Kidney tubule cell (primary cell): ENCODE data around the gene CCDC77.
"Not testable (repeated sequence)": the region's sequence is repeated elsewhere in the genome, so short reads cannot be mapped to it uniquely, and the experiment has no call there.

Experiments used
- DNase-seq: peaks from one replicate; pipeline ENCODE4 v3.0.0-alpha.2; 2018; ENCODE audit warnings: low spot score

Gene CCDC77

DNA sequence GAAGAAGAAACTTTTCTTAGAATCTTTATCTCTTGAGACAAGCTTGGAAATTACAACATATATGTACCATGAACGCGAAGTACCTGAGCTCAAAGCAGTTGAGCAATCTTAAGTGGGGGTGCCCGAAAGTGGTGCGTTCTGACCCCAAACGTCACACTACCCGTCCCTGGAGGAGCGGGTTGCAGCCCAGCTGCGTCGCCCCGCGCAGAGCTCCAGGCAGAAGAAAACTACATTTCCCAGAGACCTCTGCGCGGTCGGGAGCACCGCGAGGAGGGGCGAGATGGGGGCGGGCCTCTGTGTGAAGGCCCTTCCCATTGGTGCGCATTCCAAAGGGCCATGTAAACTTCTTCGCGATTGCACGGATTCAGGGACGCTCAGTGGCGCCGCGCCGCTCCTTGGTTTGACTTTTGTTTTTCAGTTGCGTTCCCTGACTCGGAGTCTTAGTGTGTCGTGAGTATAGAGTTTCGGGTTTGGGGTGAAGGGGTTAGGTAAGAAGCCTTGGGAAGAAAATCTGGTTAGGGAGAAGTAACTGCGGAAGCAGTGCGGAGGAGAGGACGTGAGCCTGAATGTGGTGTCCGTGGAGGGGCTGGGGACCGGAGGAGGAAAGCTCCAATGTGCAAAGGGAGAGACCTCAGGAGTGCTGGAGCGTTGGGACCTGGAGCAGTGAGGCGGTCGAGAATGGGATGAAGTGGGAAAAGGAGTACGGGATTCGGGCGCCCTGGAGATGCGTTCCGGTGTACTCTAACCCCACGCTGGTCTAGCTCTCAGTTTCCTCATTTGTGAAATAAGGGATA is at the start of gene CCDC77:
CCDC77 (plus strand) TSS at position 410 of the 794 bp plus-strand sequence. CDS start 7,740 bp downstream, outside the sequence.
- DNase-seq = peak; percentile 92

DNA sequence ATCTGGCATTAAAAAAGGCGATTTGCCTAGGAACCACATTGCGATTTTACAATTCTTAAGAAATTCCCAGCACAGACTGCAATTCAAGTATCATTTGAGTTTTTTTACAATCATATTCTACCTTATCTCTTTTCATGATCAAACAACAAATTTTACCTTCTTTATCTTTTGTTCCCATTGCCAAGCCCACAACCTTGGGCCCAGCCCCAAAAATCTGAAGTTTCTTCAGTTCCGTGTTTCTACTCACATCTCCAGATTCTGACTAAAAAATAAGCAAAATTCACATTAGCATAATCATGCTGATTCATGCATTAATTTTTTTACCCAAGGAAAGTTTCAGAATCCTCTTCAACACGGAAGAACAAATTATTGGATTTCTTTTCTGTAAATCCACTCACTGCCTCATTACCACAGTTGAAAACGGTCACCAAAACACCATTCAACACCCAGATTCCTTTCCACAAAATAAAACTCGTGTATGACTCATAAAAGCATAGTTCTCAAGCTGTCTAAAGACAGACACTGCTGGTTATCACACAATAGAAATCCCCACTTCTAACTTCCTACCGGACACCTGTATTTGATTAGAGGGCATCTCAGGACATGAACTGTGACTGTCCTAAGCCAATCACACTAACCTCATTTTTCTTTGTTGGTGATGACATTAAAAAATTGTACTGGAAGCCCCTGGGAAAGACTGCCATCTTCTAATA is 45.0 kb upstream of the CCDC77 start:
- DNase-seq = peak; percentile 24

DNA sequence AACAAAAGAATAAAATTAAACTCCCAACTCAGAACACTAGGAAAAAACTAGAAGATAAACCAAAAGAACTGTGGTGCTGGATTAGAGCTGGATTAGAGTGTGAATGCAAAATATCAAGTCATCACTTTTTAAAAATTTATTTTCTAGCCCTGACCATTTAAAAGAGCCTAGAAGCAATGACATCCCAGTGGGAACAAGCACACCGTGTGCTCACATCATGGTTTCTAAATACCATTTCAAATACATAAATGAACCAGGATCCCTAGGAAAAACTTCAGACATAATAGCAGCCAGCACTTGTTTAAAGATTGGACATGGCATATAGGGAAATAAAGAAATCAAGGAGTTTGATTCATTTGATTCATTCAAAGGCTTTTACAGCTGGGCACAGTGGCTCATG is 42.4 kb upstream of the CCDC77 start:
- no peak for DNase-seq

DNA sequence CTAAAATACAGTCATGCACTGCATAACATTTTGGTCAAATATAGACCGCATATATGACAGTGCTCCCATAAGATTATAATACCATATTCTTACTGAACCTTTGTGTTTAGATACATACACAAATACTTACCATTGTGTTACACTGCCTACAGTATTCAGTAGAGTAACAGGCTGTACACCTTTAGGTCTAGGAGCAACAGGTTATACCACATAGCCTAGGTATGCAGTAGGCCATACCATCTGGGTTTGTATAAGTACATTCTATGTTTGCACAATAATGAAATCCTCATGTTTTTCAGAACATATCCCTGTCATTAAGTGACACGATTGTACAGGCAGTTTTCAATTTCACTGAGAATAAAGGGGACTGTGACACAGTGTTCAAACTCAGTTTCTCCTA is 34.6 kb upstream of the CCDC77 start:
- no peak for DNase-seq

DNA sequence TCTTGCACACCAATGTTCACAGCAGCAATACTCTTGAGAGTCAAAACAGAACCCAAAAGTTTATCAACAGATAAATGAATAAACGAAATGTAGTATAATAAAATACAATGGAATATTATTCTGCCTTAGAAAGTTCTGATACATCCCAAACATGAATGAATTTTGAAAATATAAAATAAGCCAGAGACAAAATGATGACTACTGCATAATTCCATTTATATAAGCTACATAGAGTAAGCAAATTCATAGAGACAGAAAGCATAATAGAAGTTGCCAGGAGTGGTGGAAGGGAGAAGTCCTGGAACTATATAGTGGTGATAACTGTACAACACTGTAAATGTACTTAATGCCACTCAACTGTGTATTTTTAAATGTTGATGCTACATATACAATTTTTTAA is 33.5 kb upstream of the CCDC77 start:
- DNase-seq = no peak

DNA sequence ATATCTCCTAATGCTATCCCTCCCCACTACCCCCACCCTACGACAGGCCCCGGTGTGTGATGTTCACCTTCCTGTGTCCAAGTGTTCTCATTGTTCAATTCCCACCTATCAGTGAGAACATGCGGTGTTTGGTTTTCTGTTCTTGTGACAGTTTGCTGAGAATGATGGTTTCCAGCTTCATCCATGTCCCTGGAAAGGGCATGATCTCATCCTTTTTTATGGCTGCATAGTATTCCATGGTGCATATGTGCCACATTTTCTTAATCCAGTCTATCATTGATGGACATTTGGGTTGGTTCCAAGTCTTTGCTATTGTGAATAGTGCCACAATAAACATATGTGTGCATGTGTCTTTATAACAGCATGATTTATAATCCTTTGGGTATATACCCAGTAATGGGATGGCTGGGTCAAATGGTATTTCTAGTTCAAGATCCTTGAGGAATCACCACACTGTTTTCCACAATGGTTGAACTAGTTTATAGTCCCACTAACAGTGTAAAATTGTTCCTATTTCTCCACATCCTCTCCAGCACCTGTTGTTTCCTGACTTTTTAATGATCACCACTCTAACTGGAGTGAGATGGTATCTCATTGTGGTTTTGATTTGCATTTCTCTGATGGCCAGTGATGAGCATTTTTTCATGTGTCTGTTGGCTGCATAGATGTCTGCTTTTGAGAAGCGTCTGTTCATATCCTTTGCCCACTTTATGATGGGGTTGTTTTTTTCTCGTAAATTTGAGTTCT is 30.5 kb upstream of the CCDC77 start:
- DNase-seq = not testable (repeated sequence)

DNA sequence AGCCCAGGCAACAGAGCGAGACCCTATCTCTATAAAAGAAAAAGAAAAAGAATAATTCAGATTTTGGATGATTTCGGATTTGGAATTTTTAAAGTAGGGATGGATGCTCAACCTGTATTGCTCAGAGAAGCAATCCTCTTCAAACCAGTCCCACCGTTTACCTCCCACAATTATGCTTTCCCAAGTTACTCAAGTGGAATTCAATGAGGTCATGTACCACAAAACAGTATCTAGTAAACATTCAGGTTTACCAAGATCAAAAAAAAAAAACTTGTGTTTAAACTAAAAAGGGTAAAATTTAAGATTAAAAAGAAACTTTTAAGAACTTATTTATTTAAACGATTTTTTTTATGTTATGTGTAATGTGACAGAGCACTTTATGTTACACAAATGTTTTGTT is 14.8 kb upstream of the CCDC77 start:
- peak; percentile 55 for DNase-seq

DNA sequence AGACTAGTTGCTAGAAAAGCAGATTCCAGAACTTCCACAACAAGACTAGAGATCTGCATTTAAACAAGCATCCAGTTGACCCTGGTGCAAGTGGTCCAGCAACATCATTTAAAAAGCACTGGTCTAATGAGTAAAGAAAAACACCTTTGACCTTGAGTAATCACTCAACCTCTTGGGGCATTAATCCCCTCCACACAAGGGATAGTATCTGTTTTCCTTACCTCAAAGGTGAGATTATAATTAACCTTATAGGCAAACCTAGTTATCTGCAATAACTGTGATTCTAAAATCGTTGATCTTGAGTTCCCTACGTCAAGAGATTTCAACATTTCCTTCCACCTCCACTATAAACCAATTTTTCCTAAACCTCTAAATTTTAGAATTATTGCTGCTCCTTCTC is 13.4 kb upstream of the CCDC77 start:
- no peak for DNase-seq

DNA sequence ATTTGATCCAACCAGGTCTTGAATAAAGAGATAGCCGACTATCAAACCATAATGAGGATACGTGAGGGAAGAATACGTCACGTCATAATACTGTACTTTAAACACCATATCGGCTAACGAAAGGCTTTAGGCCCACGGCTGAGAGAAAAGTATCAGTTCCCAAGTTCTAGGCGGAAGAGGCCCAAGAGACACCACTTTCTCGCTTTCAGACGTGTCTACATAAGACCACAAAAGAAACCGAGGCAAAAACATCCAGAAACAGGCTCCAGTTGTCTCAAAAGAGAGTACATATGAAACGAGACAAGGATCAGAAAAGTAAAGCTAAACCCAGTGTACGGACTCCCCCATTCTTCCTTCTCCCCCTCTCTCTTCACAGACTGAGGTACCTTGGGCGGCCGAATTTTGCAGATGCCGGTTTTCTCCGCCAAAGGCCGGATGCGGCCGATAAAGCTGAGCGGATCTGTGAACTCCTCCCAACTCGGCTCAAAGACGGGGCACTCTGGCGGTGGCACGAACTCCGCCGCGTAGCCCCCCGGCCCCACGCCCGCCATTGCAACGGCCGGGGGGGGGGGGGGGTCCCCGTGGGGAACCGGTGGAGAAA is 12.8 kb upstream of the CCDC77 start:
- DNase-seq = peak; percentile 37

DNA sequence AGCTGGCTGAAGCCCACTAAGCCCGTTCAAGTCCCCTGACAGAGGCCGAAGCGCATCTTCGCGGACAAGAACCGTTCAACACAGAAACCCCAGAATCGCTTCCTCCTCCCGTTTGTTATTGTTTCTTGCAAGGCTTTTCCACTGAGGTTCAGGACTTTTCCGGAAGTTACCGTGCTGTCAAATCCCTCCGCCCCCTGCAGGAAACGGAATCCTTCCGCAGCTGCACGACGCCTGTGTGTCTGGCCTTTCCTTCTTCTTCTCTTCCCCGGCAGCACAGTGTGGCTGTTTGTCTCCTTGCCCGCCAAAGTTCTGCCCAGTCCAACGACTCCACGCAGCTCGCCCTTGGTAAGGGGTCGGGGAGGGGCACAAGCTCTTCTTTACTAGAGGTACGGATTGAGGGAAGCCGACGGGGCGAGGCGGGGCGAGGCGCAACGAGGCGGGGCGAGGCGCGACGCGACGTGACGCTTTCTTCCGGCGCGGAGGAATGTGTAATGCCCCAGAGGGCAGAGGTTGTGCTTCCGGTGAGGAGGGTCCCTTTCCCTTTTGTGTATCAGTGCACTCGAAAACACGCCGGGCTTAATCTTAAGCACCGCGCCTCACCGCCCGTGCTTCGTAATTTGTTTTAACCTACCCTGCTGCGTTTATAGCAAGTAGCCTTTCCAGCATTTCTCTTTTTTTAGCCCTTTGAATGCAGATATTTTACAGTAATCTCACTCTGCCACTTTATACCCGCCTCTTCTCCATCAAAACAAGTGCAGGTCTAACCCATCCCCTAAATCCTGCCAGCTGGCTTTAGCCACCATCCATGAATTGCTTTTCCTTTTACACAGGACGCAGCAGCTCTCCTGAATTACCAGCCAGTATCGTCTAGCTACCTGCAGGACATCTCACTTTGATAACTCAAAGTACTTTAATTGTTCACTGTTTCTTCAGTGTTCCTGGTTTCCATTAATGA is 12.0 kb upstream of the CCDC77 start, which contains the start of gene KDM5A:
KDM5A (minus strand) TSS at position 179 of the 955 bp plus-strand sequence. CDS start 229 bp downstream, outside the sequence.
- peak; percentile 93 for DNase-seq

DNA sequence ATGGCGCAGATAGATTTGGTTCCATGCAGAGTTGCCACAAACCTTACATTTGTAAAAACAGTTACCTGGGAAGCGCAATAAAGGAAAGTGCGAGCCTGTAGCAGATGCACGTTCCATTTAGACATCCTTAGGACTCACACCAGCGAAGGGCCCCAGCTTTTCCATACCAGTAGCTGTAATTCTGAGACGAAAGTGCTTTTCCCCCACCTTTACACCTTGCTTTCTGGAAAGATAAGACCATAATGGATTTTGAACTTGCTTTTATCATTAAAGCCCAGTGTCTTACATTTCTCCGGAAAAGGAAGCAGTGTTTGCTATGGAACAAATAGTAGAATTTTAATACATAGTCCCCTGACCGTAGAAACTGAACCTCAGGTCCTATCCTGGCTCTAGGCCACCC is 616 bp upstream of the CCDC77 start:
- DNase-seq = no peak

DNA sequence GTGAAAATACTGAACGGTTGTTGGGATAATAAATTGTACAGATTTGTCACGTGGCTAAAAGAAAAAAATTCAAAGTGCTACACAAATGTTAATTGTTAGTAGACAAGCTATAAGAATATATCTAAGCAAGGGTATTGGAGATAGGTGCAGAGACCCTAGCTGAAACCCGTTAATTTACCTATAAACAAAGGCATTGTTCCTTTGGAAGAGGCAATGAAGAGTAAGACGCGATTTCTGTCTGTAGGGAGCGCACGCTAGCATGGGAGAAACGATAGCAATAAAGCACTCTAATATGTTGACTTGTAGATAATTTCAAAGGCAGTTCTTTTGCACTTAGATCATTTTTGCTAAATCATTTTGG is 565 bp downstream of the CCDC77 start:
- peak; percentile 41 for DNase-seq

DNA sequence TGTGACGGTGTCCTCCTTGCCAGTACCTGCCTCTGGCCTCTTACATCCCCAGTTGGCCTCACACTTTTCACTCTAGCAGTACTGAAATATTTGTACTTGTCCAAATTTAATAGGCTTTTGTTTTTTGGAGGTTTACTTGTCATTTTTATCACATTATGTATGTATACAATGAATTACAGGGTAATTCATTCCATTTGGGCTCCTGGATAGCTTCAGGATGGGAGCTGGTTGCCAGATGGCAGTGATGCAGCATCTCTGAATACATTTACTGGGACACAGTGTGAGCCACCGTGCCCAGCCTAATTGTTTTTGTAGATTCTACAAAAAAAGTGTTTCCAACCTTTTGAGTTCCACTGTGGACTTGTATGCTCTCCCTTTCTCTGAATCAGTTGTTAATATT is 13.4 kb downstream of the CCDC77 start:
- DNase-seq = no peak

DNA sequence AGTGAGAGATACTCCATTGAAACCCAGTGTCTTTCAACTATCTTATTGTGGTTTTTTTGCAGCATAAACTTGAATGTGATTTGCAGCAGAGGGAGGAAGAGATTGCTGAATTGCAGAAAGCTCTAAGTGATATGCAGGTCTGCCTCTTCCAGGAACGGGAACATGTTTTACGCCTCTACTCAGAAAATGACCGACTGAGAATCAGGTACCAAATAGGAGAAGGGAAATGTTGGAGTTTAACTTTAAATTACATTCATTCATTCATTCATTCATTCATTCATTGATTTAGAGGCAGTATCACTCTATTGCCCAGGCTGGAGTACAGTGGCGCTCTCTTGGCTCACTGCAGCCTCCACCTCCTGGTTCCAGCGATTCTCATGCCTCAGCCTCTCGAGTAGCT is 17.0 kb downstream of the CCDC77 start:
- DNase-seq = no peak

DNA sequence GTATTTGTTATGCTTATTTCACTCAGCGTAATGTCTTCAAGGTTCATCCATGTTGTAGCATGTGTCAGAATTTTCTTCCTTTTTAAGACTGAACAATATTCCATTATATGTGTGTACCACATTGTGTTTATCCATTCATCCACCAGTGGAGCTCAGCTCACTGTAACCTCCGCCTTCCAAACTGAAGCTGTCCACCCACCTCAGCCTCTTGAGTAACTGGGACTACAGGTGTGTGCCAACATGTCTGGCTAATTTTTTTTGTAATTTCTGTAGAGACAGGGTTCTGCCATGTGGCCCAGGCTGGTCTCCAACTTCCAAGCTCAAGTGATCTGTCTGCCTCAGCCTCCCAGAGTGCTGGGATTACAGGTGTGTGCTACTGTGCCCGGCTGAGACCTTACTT is 21.1 kb downstream of the CCDC77 start:
- DNase-seq = no peak

DNA sequence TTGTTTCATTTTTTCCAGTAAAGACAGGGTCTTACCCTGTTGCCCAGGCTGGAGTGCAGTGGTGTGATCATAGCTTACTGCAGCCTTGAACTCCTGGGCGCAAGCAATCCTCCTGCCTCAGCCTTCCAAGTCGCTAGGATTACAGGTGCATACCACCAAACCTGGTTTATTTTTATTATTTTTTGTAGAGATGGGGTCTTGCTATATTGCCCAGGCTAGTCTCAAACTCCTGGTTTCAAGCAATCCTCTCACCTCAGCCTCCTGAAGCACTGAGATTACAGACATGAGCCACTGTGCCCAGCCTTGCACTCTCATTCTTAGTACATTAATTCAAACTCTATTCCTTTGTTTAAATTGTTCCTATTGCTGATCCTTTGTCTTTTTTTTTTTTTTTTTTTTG is 34.3 kb downstream of the CCDC77 start:
- not testable (repeated sequence) for DNase-seq

DNA sequence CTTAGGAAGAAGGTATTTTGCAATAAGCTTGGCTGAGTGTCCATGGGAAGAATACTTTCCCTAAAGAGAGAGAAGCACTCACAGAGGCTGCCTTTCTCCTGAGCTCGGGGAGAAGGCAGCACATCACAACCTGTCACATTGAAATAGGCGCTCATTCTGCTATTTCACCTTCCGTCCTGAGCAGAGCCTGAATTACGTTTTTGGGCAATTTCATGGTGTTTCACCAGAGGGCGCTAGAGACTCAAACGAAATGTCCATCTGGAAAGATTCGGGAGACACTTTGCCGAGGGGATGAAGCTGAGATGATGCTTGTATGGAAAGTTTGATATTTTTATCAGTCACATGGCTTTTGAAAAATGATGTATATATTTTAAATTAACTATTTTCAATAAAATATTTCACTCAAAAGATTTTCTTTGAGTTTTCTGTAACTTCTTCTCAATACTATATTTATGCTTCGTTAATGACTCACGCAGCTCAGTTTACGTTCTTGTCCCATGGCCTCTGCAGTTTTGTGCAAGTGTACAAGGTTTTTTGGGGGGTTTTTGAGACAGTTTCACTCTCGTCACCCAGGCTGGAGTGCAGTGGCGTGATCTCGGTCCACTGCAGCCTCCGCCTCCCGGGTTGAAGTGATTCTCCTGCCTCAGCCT is 40.9 kb downstream of the CCDC77 start:
- peak; percentile 53 for DNase-seq

DNA sequence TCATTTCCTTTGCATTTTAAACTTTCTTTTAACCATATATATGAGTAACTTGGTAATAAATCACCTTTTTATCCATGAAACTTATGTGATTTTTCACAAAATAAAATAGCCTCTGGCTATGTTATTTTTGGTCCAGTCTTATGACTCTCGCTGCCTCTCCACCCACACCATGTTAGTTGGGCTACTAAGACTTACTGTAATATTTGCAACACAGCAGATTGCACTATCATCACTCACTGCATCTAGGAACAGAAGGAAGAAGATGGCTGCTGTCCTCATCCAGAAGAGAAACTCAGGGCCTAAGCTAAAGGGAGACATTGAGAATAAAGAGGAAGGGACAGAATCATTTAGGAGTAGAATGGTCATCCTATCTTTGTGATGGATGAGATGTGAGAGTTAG is 45.7 kb downstream of the CCDC77 start:
- DNase-seq = no peak

DNA sequence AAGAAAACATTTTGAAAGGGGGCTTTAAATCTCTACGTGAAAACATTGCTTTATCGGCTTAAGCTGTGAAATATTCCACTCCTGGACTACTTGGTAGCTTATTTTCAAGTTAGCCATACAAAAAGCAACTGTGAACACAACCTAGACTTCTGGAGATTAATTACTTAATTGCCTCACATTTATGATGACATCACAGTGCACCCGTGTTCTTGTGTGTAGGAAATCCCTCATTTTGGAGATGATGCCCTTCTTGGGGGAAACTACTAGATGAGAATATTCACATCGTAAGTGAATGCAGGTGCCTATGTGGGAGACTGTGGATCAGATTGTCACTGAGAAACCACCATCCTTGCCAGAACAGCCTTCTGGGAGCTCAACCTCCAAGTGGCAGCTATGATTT is 47.8 kb downstream of the CCDC77 start:
- DNase-seq = no peak

DNA sequence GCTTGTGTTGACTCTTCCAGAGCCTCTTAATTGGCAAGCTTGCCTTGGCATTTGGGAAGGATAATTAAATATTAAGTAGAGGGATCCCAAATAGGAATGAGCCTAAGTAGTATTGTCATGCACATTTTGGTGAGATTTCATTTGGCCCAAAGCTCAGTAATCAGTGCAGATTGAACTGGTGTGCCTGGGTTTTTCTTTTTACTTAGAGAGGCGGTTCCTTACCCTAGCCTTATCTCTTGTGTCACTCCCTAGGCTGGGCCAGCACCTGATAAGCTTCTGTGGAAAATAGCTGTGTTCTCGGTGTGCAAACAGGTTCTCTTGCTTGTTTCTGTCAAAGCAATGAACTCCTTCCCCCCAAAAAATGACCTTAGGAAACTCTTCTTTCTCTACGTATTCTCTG is 49.0 kb downstream of the CCDC77 start:
- DNase-seq = no peak
